ENCODE data around the gene DGKI. TPM values are rescaled to one million over a fixed set of nuclear protein-coding genes. Genes with fewer than 3 reads are reported as not detected.

DGKI gene
- total RNA-seq, 1 experiment from 2014 or later, result 0.79 TPM

- no peaks in the 10 kb centered on the region for H3K36me3 Mint-ChIP-seq
- H3K27me3 Mint-ChIP-seq (ENCODE audit: low read depth), result peaks cover 3% of the 10 kb centered on the region
- no peaks in the 10 kb centered on the region for H3K9me3 Mint-ChIP-seq
- no peak overlapping the region for H3K27ac Mint-ChIP-seq
- DNase-seq (ENCODE audit: low spot score) (no peak), ATAC-seq (no peak)
- TF ChIP-seq ZNF671 (CRISPR knock-in tag; IDR thresholded peaks at IDR 0.05) (no peak), CREM (CRISPR knock-in tag; IDR thresholded peaks at IDR 0.05) (no peak), TCF7 (CRISPR knock-in tag; IDR thresholded peaks at IDR 0.05; ENCODE audit: low read depth) (no peak), ETV6 (CRISPR knock-in tag; IDR thresholded peaks at IDR 0.05) (no peak), CREB1 (CRISPR knock-in tag; IDR thresholded peaks at IDR 0.05) (no peak), NR3C1 (CRISPR knock-in tag; conservative IDR thresholded peaks at IDR 0.05; ENCODE audit: low read depth) (no peak), TEAD1 (CRISPR knock-in tag; IDR thresholded peaks at IDR 0.05) (no peak), E2F4 (CRISPR knock-in tag; IDR thresholded peaks at IDR 0.05; ENCODE audit: borderline replicate concordance, low read depth) (no peak)
- ChIA-PET POLR2A (no interaction called here), CTCF (interaction anchor here (1.4 kb wide), 1 partner anchor 27 kb away, joined by 6 read pairs; no protein-coding TSS in a partner anchor)
- H3K4me1 Mint-ChIP-seq, result peaks cover 23% of the 10 kb centered on the region
- no peak overlapping the region for H3K4me3 Mint-ChIP-seq
Measured at GRCh38 chr7:137652721-137653120, 194.1 kb downstream of the DGKI start.

- peaks cover 17% of the 10 kb centered on the region for H3K27me3 Mint-ChIP-seq (ENCODE audit: low read depth)
- DNase-seq (ENCODE audit: low spot score) (no peak), ATAC-seq (no peak)
- no peak overlapping the region for H3K27ac Mint-ChIP-seq
- ChIA-PET POLR2A (no interaction called here), CTCF (interaction anchor here (0.8 to 1.0 kb wide), 2 partner anchors 8 to 22 kb away, joined by 3 to 4 read pairs; no protein-coding TSS in a partner anchor)
- no peaks in the 10 kb centered on the region; the same call in 1 of the 2 replicates for H3K9me3 Mint-ChIP-seq
- TF ChIP-seq RORB (CRISPR knock-in tag; IDR thresholded peaks at IDR 0.05) (no peak), STAT6 (CRISPR knock-in tag; conservative IDR thresholded peaks at IDR 0.05; ENCODE audit: low read depth) (no peak), ETV6 (CRISPR knock-in tag; IDR thresholded peaks at IDR 0.05) (no peak), TEAD4 (CRISPR knock-in tag; IDR thresholded peaks at IDR 0.05) (no peak), ZNF138 (CRISPR knock-in tag; conservative IDR thresholded peaks at IDR 0.05) (no peak), ZNF232 (CRISPR knock-in tag; IDR thresholded peaks at IDR 0.05) (no peak), ZNF671 (CRISPR knock-in tag; IDR thresholded peaks at IDR 0.05) (no peak), HMGXB4 (CRISPR knock-in tag; IDR thresholded peaks at IDR 0.05) (no peak), JAZF1 (CRISPR knock-in tag; IDR thresholded peaks at IDR 0.05) (no peak), ZBTB21 (CRISPR knock-in tag; IDR thresholded peaks at IDR 0.05; ENCODE audit: borderline replicate concordance) (no peak), ZNF317 (CRISPR knock-in tag; IDR thresholded peaks at IDR 0.05; ENCODE audit: borderline replicate concordance, low read depth) (no peak), SOX15 (CRISPR knock-in tag; IDR thresholded peaks at IDR 0.05) (no peak), FOXJ3 (CRISPR knock-in tag; IDR thresholded peaks at IDR 0.05; ENCODE audit: borderline replicate concordance) (no peak), PRDM15 (CRISPR knock-in tag; IDR thresholded peaks at IDR 0.05) (no peak), ZNF121 (CRISPR knock-in tag; IDR thresholded peaks at IDR 0.05) (no peak)
- no peak overlapping the region for H3K4me3 Mint-ChIP-seq
- no peaks in the 10 kb centered on the region for H3K36me3 Mint-ChIP-seq
- peaks cover 8% of the 10 kb centered on the region for H3K4me1 Mint-ChIP-seq
Measured at GRCh38 chr7:137647905-137648565, 198.7 kb downstream of the DGKI start.
